HEK293 (cell line): ENCODE data around the gene LDLR.

Experiments
- CTCF ChIP-seq: fragments of 450-650 bp; formaldehyde crosslinking; IDR thresholded peaks from 2 replicates; pipeline ENCODE4 v1.5.1; 2016; ENCODE audit warnings: missing biosample characterization, missing genetic modification characterization
- KLF1 ChIP-seq: fragments of 450-650 bp; formaldehyde crosslinking; IDR thresholded peaks from 2 replicates; pipeline ENCODE4 v1.5.1; 2016; ENCODE audit warnings: missing biosample characterization, missing genetic modification characterization
- PRDM4 ChIP-seq: fragments of 450-650 bp; formaldehyde crosslinking; IDR thresholded peaks from 2 replicates; pipeline ENCODE4 v1.5.1; 2017; ENCODE audit warnings: missing biosample characterization, missing genetic modification characterization
- YY1 ChIP-seq: fragments of 450-650 bp; formaldehyde crosslinking; IDR thresholded peaks from 2 replicates; pipeline ENCODE4 v1.5.1; 2018; ENCODE audit warnings: missing biosample characterization, missing genetic modification characterization
- ZNF423 ChIP-seq: fragments of 450-650 bp; formaldehyde crosslinking; IDR thresholded peaks from 2 replicates; pipeline ENCODE4 v1.5.1; 2016; ENCODE audit warnings: missing biosample characterization, missing genetic modification characterization
- ZNF596 ChIP-seq: fragments of 450-650 bp; IDR thresholded peaks from 2 replicates; pipeline ENCODE4 v1.5.0; 2018; ENCODE audit warnings: missing biosample characterization, mild to moderate bottlenecking, missing genetic modification characterization, moderate library complexity
- ZNF639 ChIP-seq: fragments of 450-650 bp; formaldehyde crosslinking; IDR thresholded peaks from 2 replicates; pipeline ENCODE4 v1.5.1; 2016; ENCODE audit warnings: missing biosample characterization, missing genetic modification characterization
- ZNF660 ChIP-seq: fragments of 450-650 bp; IDR thresholded peaks from 2 replicates; pipeline ENCODE4 v1.5.1; 2018; ENCODE audit warnings: missing biosample characterization, mild to moderate bottlenecking, missing genetic modification characterization

- TF ChIP-seq CTCF (tag by site-specific recombination) (no peak), ZNF596 (tag by site-specific recombination) (no peak), YY1 (tag by site-specific recombination) (no peak), KLF1 (no peak), ZNF639 (tag by site-specific recombination) (no peak), PRDM4 (tag by site-specific recombination) (no peak), ZNF423 (tag by site-specific recombination) (no peak), ZNF660 (no peak)
Observed at GRCh38 chr19:11180346-11180745, 91.1 kb downstream of the LDLR start.
